K562 (cell line): ENCODE measurements around the gene ANGPTL1. TPM values are rescaled to one million over a fixed set of nuclear protein-coding genes. Genes with fewer than 3 reads are reported as not detected.

ENCODE experiments used
- BRF1 ChIP-seq: IDR thresholded peaks from 3 replicates; pipeline ENCODE4 v1.6.1; 2011; ENCODE audit warnings: borderline replicate concordance, mild to moderate bottlenecking; ENCODE audit not compliant: insufficient read length; ENCODE audit errors: extremely low read depth
- ILF3 ChIP-seq: fragments of 450-650 bp; IDR thresholded peaks from 2 replicates; pipeline ENCODE4 v1.6.1; 2018; ENCODE audit warnings: antibody characterized with exemption, mild to moderate bottlenecking, moderate library complexity, borderline replicate concordance
- MECOM ChIP-seq: fragments of 250-450 bp; sonication (Bioruptor Pico); IDR thresholded peaks from 2 replicates; pipeline ENCODE4 v1.8.0; 2022; ENCODE audit warnings: inconsistent platforms
- NCOA1 ChIP-seq: fragments of 450-650 bp; IDR thresholded peaks from 2 replicates; pipeline ENCODE4 v1.6.1; 2016; ENCODE audit warnings: low read depth
- PTBP1 ChIP-seq: fragments of 200-400 bp; formaldehyde crosslinking; IDR thresholded peaks from 2 replicates; pipeline ENCODE4 v1.6.1; 2017; ENCODE audit warnings: low read depth, low read length
- RAD21 ChIP-seq, 2 experiments: fragments of 250-450 bp in 1 of 2; fragments of 450-650 bp in 1 of 2; sonication (Bioruptor Pico) in 1 of 2; formaldehyde crosslinking in 1 of 2; IDR thresholded peaks in 1 of 2; conservative IDR thresholded peaks in 1 of 2; 2 replicates each; pipeline versions ENCODE4 v1.4.0 to v1.8.0; 2020 to 2022; ENCODE audit warnings: mild to moderate bottlenecking in 2 of 2, moderate library complexity in 1 of 2
- SMC3 ChIP-seq: conservative IDR thresholded peaks from 2 replicates; pipeline ENCODE4 v1.6.1; 2011; ENCODE audit warnings: low read depth, low read length, improper control_type of control experiment; ENCODE audit not compliant: insufficient read depth
- SP2 ChIP-seq: IDR thresholded peaks from 2 replicates; pipeline ENCODE4 v1.6.1; 2011; ENCODE audit warnings: mild to moderate bottlenecking, low read depth, low read length, moderate library complexity; ENCODE audit not compliant: poor library complexity, severe bottlenecking; ENCODE audit errors: extremely low read depth
- STAT6 ChIP-seq: sonication (generic); formaldehyde crosslinking; IDR thresholded peaks from 2 replicates; pipeline ENCODE4 v1.8.1; 2023; ENCODE audit warnings: mild to moderate bottlenecking, missing genetic modification reagents
- WHSC1 ChIP-seq: IDR thresholded peaks from one replicate; pipeline ENCODE4 v1.6.1; 2012; ENCODE audit warnings: low read length, control low read depth, inconsistent platforms
- ZNF707 ChIP-seq: fragments of 250-450 bp; sonication (Bioruptor Pico); conservative IDR thresholded peaks from 2 replicates; pipeline ENCODE4 v1.8.0; 2022; ENCODE audit warnings: inconsistent platforms, mild to moderate bottlenecking, moderate library complexity
- polyA plus RNA-seq, 8 experiments: library from polyadenylated mRNA; depleted of rRNA in 4 of 8; stranded (reverse) in 5 of 8; unstranded in 3 of 8; fragments of >200 nt; fragmentation: Nextera tagmentation in 2 of 8; fragmentation: Illumina TruSeq in 1 of 8; extraction: Ambion mirVana in 2 of 8; extraction: Trizol in 1 of 8; gene quantifications; 2 replicates each; pipeline versions ENCODE4 v1.2.1 to v1.2.3, GENCODE V29; 2011 to 2014; ENCODE audit warnings: inconsistent platforms in 1 of 8, missing spikeins in 1 of 8
- total RNA-seq, 7 experiments: library from RNA; depleted of rRNA in 6 of 7; stranded (reverse); fragments of >200 nt in 6 of 7; fragmentation: Illumina TruSeq in 2 of 7; extraction: Trizol in 2 of 7; gene quantifications; 2 replicates each; pipeline versions ENCODE4 v1.2.1 to v1.2.3, GENCODE V29; 2011 to 2021; ENCODE audit warnings: low replicate concordance in 1 of 7
- TF ChIP-seq, protein P1 (sequence below): IDR thresholded peaks from 2 replicates; pipeline ENCODE4 v1.6.1; 2012; ENCODE audit warnings: low read depth, low read length, improper control_type of control experiment, borderline replicate concordance
- TF ChIP-seq, protein P2 (sequence below): fragments of 450-650 bp; formaldehyde crosslinking; IDR thresholded peaks from 2 replicates; pipeline ENCODE4 v1.4.0; 2022; ENCODE audit warnings: mild to moderate bottlenecking, moderate library complexity

ANGPTL1 gene
- total and polyA plus RNA-seq, 9 of the 15 experiments (the other 6 are each of a cell fraction or from before 2014, with no cell fraction given): 0.04 to 0.06 TPM; not detected in 7

DNA sequence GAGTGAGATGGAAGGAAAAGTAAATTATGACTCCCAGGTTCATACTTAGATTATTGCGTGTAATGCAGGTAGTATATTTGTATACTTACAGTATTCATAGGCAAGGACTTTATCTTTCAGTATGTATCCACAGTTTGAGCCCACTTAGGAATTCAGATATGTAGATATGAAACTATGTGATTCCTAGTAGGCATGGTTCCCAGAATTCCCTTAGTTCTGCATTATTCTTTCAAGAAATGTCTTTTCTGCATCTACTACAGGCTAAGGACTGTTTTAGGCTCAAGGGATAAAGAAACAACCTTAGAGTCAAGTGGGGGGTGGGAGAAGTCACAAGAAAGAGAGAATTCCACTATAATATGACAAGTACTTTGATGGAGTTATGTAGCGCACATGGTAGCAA is 13.8 kb downstream of the ANGPTL1 start (continued):
- TF ChIP-seq, protein P1, sequence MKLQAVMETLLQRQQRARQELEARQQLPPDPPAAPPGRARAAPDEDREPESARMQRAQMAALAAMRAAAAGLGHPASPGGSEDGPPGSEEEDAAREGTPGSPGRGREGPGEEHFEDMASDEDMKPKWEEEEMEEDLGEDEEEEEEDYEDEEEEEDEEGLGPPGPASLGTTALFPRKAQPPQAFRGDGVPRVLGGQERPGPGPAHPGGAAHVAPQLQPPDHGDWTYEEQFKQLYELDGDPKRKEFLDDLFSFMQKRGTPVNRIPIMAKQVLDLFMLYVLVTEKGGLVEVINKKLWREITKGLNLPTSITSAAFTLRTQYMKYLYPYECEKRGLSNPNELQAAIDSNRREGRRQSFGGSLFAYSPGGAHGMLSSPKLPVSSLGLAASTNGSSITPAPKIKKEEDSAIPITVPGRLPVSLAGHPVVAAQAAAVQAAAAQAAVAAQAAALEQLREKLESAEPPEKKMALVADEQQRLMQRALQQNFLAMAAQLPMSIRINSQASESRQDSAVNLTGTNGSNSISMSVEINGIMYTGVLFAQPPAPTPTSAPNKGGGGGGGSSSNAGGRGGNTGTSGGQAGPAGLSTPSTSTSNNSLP: no peak
- TF ChIP-seq NCOA1 (no peak), PTBP1 (no peak), WHSC1 (no peak), BRF1 (no peak), STAT6 (no peak), ILF3 (no peak), SP2 (no peak), SMC3 (no peak), RAD21 (CRISPR knock-in tag; conservative IDR thresholded peaks at IDR 0.05 in 1 of 2, IDR thresholded peaks at IDR 0.05 in 1 of 2) (no peak), ZNF707 (CRISPR knock-in tag) (no peak), MECOM (no peak)
- TF ChIP-seq, protein P2, sequence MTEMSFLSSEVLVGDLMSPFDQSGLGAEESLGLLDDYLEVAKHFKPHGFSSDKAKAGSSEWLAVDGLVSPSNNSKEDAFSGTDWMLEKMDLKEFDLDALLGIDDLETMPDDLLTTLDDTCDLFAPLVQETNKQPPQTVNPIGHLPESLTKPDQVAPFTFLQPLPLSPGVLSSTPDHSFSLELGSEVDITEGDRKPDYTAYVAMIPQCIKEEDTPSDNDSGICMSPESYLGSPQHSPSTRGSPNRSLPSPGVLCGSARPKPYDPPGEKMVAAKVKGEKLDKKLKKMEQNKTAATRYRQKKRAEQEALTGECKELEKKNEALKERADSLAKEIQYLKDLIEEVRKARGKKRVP (CRISPR knock-in tag): no peak
